K562 (cell line): ENCODE data around the gene GTF2A2. TPM values are rescaled to one million over a fixed set of nuclear protein-coding genes. Genes with fewer than 3 reads are reported as not detected.
A peak's percentile ranks its signal among the peaks of the same experiment; 100 is the strongest.

ENCODE experiments used
- GTF2F1 ChIP-seq: IDR thresholded peaks from 2 replicates; pipeline ENCODE4 v1.6.1; 2011; ENCODE audit warnings: low read depth, low read length, improper control_type of control experiment
- IRF9 ChIP-seq: fragments of 450-650 bp; IDR thresholded peaks from 2 replicates; pipeline ENCODE4 v1.6.1; 2016; ENCODE audit warnings: missing biosample characterization, missing genetic modification characterization
- MBD2 ChIP-seq: sonication (generic); IDR thresholded peaks from 2 replicates; pipeline ENCODE4 v1.6.1; 2016; ENCODE audit warnings: low read depth, borderline replicate concordance
- MCM7 ChIP-seq, 2 experiments: fragments of 450-650 bp; IDR thresholded peaks; 2 replicates each; pipeline ENCODE4 v1.6.1; 2016 to 2018
- POLR2G ChIP-seq: fragments of 200-400 bp; formaldehyde crosslinking; IDR thresholded peaks from 2 replicates; pipeline ENCODE4 v1.6.1; 2017; ENCODE audit warnings: low read depth, mild to moderate bottlenecking, antibody characterized with exemption, low read length, moderate library complexity
- RFX7 ChIP-seq: fragments of 250-450 bp; sonication (Bioruptor Pico); IDR thresholded peaks from 2 replicates; pipeline ENCODE4 v1.5.1; 2021; ENCODE audit warnings: mild to moderate bottlenecking
- ZBTB17 ChIP-seq: fragments of 450-650 bp; formaldehyde crosslinking; IDR thresholded peaks from 2 replicates; pipeline ENCODE4 v1.4.0; 2020; ENCODE audit warnings: mild to moderate bottlenecking
- ZBTB40 ChIP-seq, 2 experiments: fragments of 450-650 bp in 1 of 2; sonication (generic) in 1 of 2; formaldehyde crosslinking in 1 of 2; IDR thresholded peaks; 2 replicates each; pipeline versions ENCODE4 v1.7.1 to v1.9.0; 2016 to 2022; ENCODE audit warnings: inconsistent platforms in 1 of 2, mild to moderate bottlenecking in 1 of 2, missing genetic modification reagents in 1 of 2
- ZNF707 ChIP-seq: fragments of 250-450 bp; sonication (Bioruptor Pico); conservative IDR thresholded peaks from 2 replicates; pipeline ENCODE4 v1.8.0; 2022; ENCODE audit warnings: inconsistent platforms, mild to moderate bottlenecking, moderate library complexity
- polyA plus RNA-seq, 8 experiments: library from polyadenylated mRNA; depleted of rRNA in 4 of 8; stranded (reverse) in 5 of 8; unstranded in 3 of 8; fragments of >200 nt; fragmentation: Nextera tagmentation in 2 of 8; fragmentation: Illumina TruSeq in 1 of 8; extraction: Ambion mirVana in 2 of 8; extraction: Trizol in 1 of 8; gene quantifications; 2 replicates each; pipeline versions ENCODE4 v1.2.1 to v1.2.3, GENCODE V29; 2011 to 2014; ENCODE audit warnings: inconsistent platforms in 1 of 8, missing spikeins in 1 of 8
- total RNA-seq, 7 experiments: library from RNA; depleted of rRNA in 6 of 7; stranded (reverse); fragments of >200 nt in 6 of 7; fragmentation: Illumina TruSeq in 2 of 7; extraction: Trizol in 2 of 7; gene quantifications; 2 replicates each; pipeline versions ENCODE4 v1.2.1 to v1.2.3, GENCODE V29; 2011 to 2021; ENCODE audit warnings: low replicate concordance in 1 of 7
- TF ChIP-seq, protein P1 (sequence below): fragments of 450-650 bp; IDR thresholded peaks from 2 replicates; pipeline ENCODE4 v1.6.1; 2017; ENCODE audit warnings: antibody characterized with exemption, mild to moderate bottlenecking

The GTF2A2 gene
- total and polyA plus RNA-seq, 9 of the 15 experiments (the other 6 are each of a cell fraction or from before 2014, with no cell fraction given): 128 to 656 (median 172) TPM

DNA sequence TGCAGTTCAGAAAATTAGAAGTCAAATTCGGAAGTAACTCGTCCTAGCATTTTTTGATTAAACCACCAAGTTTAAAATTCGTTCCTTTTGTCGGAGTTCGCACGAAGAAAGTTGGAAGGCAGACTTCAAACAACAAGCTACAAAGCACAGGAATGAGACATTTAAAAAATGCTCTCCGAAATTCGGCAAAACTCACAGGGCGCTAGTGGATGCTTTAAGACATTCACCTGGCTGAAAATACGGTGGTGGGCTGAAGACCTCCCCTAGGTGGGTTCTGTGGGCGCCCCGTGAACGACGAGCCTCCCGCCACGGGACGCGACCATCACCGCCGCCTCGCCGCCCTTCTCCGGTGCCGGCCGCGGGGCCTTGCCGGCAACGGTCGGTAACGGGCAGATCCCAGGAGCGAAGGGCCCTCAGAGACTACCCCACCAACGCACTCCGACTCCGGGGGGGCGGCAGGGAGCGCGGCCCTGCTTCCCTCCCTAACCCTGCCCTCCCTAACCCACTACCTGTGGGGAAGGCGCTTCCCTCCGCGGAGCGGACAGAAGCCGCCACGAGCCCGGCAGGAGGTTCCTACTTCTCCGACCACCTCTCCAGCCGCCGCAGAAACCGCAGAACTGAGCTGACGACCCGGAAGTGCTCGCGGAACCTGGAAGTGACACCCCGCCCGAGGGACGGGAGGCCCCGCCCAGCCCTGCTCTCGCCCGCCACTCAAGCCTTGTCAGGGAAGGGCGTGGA is at the start of gene GTF2A2 (continued):
- TF ChIP-seq ZBTB40 (IDR thresholded peaks at IDR 0.05) (peak; percentile 94), ZBTB40 (CRISPR knock-in tag; IDR thresholded peaks at IDR 0.05) (no peak), ZBTB17 (CRISPR knock-in tag) (no peak), RFX7 (0 out of 2 replicates have a peak, but pooled peaks have one; percentile 62), GTF2F1 (0 out of 2 replicates have a peak, but pooled peaks have one; percentile 15), POLR2G (peak; percentile 99), MBD2 (0 out of 2 replicates have a peak, but pooled peaks have one; percentile 43), MCM7 (IDR thresholded peaks at IDR 0.05) (no peak), ZNF707 (CRISPR knock-in tag) (no peak), IRF9 (tag) (no peak)
- TF ChIP-seq, protein P1, sequence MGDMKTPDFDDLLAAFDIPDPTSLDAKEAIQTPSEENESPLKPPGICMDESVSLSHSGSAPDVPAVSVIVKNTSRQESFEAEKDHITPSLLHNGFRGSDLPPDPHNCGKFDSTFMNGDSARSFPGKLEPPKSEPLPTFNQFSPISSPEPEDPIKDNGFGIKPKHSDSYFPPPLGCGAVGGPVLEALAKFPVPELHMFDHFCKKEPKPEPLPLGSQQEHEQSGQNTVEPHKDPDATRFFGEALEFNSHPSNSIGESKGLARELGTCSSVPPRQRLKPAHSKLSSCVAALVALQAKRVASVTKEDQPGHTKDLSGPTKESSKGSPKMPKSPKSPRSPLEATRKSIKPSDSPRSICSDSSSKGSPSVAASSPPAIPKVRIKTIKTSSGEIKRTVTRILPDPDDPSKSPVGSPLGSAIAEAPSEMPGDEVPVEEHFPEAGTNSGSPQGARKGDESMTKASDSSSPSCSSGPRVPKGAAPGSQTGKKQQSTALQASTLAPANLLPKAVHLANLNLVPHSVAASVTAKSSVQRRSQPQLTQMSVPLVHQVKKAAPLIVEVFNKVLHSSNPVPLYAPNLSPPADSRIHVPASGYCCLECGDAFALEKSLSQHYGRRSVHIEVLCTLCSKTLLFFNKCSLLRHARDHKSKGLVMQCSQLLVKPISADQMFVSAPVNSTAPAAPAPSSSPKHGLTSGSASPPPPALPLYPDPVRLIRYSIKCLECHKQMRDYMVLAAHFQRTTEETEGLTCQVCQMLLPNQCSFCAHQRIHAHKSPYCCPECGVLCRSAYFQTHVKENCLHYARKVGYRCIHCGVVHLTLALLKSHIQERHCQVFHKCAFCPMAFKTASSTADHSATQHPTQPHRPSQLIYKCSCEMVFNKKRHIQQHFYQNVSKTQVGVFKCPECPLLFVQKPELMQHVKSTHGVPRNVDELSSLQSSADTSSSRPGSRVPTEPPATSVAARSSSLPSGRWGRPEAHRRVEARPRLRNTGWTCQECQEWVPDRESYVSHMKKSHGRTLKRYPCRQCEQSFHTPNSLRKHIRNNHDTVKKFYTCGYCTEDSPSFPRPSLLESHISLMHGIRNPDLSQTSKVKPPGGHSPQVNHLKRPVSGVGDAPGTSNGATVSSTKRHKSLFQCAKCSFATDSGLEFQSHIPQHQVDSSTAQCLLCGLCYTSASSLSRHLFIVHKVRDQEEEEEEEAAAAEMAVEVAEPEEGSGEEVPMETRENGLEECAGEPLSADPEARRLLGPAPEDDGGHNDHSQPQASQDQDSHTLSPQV: no peak
